HepG2 (cell line): ENCODE data around the gene C6orf136. TPM values are rescaled to one million over a fixed set of nuclear protein-coding genes. Genes with fewer than 3 reads are reported as not detected.

ENCODE experiments used
- ATAC-seq: fragments of 200-7000 bp; cut with Tn5 transposase; 3 replicates; pipeline ENCODE4 v1.9.1; 2020; ENCODE audit warnings: mild to moderate bottlenecking, moderate library complexity
- BruUV-seq: library from RNA; stranded (reverse); fragments of 400-500 nt; replicated peaks from 2 replicates; lab custom pipeline; 2021; lab: Mats Ljungman, UMichigan
- CTCF ChIA-PET: fragments of 300-600 bp; formaldehyde crosslinking; extraction: SDS; loops from one replicate; lab custom pipeline; 2021; ENCODE audit warnings: low total read pairs, inconsistent platforms, low intra/inter-chr PET ratio; lab: Yijun Ruan, JAX
- POLR2A ChIA-PET: fragments of 350-600 bp; sonication (Branson Sonifier 250); formaldehyde crosslinking; loops from one replicate; lab custom pipeline; 2020; ENCODE audit warnings: antibody characterized with exemption, inconsistent platforms; lab: Yijun Ruan, JAX
- DNase-seq: peaks from one replicate; pipeline ENCODE4 v3.0.0-alpha.2; 2015; ENCODE audit warnings: low spot score
- FAIRE-seq: peaks from 3 replicates; lab custom pipeline; 2011; peaks lifted over from hg19 to GRCh38; lab: Jason Lieb, UNC
- H2AFZ ChIP-seq: one replicate; pipeline ENCODE4 v1.6.1; 2011; ENCODE audit warnings: low read length, inconsistent platforms
- H3K27ac ChIP-seq: fragments of 300-600 bp; 3 replicates; pipeline ENCODE4 v1.8.0; 2011; ENCODE audit warnings: mixed run types, mild to moderate bottlenecking, mixed read lengths, low read length, inconsistent platforms; ENCODE audit not compliant: insufficient read depth; ENCODE audit errors: extremely low read length
- H3K27me3 ChIP-seq, 2 experiments: fragments of 200-600 bp in 1 of 2; 2 replicates in 1 of 2; 3 replicates in 1 of 2; pipeline versions ENCODE4 v1.6.0 to v1.8.0; 2011; ENCODE audit warnings: low read length in 2 of 2, mild to moderate bottlenecking in 2 of 2, moderate library complexity in 2 of 2, inconsistent platforms in 1 of 2; ENCODE audit not compliant: insufficient read depth in 2 of 2, control insufficient read depth in 1 of 2
- H3K36me3 ChIP-seq, 2 experiments: fragments of 200-600 bp in 1 of 2; replicated peaks in 1 of 2; 2 replicates in 1 of 2; 3 replicates in 1 of 2; pipeline versions ENCODE4 v1.5.1 to v1.8.0; 2011; ENCODE audit warnings: low read length in 2 of 2, inconsistent platforms in 1 of 2; ENCODE audit not compliant: insufficient read depth in 2 of 2, control insufficient read depth in 1 of 2
- H3K4me1 ChIP-seq: 2 replicates; pipeline ENCODE4 v1.5.1; 2012; ENCODE audit warnings: low read length, inconsistent platforms; ENCODE audit not compliant: insufficient read depth
- H3K4me2 ChIP-seq: 2 replicates; pipeline ENCODE4 v1.6.0; 2011; ENCODE audit warnings: low read depth, low read length, inconsistent platforms
- H3K4me3 ChIP-seq, 3 experiments: fragments of 200-600 bp in 1 of 3; sonication (generic), shearing (Covaris generic) in 1 of 3; replicated peaks in 1 of 3; 2 replicates each; pipeline ENCODE4 v1.5.1; 2011 to 2016; ENCODE audit warnings: low read length in 3 of 3, inconsistent platforms in 2 of 3, low read depth in 2 of 3, mild to moderate bottlenecking in 2 of 3, control low read depth in 1 of 3, mixed read lengths in 1 of 3; ENCODE audit not compliant: insufficient read depth in 1 of 3
- H3K79me2 ChIP-seq: one replicate; pipeline ENCODE4 v1.6.1; 2011; ENCODE audit warnings: low read length, inconsistent platforms; ENCODE audit not compliant: insufficient read depth
- H3K9ac ChIP-seq: 2 replicates; pipeline ENCODE4 v1.6.0; 2011; ENCODE audit warnings: mild to moderate bottlenecking, low read depth, low read length, inconsistent platforms; ENCODE audit not compliant: insufficient read depth
- H3K9me3 ChIP-seq: 2 replicates; pipeline ENCODE4 v1.5.1; 2012; ENCODE audit warnings: mild to moderate bottlenecking, low read length
- H4K20me1 ChIP-seq: 2 replicates; pipeline ENCODE4 v1.6.0; 2011; ENCODE audit warnings: inconsistent platforms, mild to moderate bottlenecking, low read length, moderate library complexity; ENCODE audit not compliant: insufficient read depth
- CBX5 ChIP-seq: sonication (generic); formaldehyde crosslinking; IDR thresholded peaks from 2 replicates; pipeline ENCODE4 v1.4.0; 2020; ENCODE audit warnings: missing genetic modification reagents, borderline replicate concordance
- FIP1L1 ChIP-seq: fragments of 200-400 bp; formaldehyde crosslinking; IDR thresholded peaks from 2 replicates; pipeline ENCODE4 v1.6.1; 2018; ENCODE audit warnings: low read depth, mild to moderate bottlenecking, low read length, moderate library complexity, borderline replicate concordance; ENCODE audit not compliant: insufficient read depth
- HMG20A ChIP-seq: IDR thresholded peaks from 2 replicates; pipeline ENCODE4 v1.6.1; 2016; ENCODE audit warnings: borderline replicate concordance
- KDM1A ChIP-seq: IDR thresholded peaks from 2 replicates; pipeline ENCODE4 v1.6.1; 2016; ENCODE audit warnings: missing compliant biosample characterization
- KLF11 ChIP-seq: IDR thresholded peaks from 2 replicates; pipeline ENCODE4 v1.6.1; 2016; ENCODE audit warnings: missing compliant biosample characterization
- MAX ChIP-seq: IDR thresholded peaks from 2 replicates; pipeline ENCODE4 v1.6.1; 2012; ENCODE audit warnings: inconsistent platforms
- NFYC ChIP-seq: IDR thresholded peaks from 2 replicates; pipeline ENCODE4 v1.6.1; 2016; ENCODE audit warnings: missing genetic modification reagents, missing compliant biosample characterization
- NR2F2 ChIP-seq: IDR thresholded peaks from 2 replicates; pipeline ENCODE4 v1.6.1; 2012; ENCODE audit warnings: low read depth, inconsistent platforms, borderline replicate concordance
- NRL ChIP-seq: sonication (generic); formaldehyde crosslinking; IDR thresholded peaks from 2 replicates; pipeline ENCODE4 v1.5.0; 2020; ENCODE audit warnings: missing genetic modification reagents, mild to moderate bottlenecking, moderate library complexity, borderline replicate concordance
- RARA ChIP-seq: IDR thresholded peaks from 2 replicates; pipeline ENCODE4 v1.6.1; 2016; ENCODE audit warnings: missing genetic modification reagents, missing compliant biosample characterization
- SMAD1 ChIP-seq: sonication (generic); formaldehyde crosslinking; IDR thresholded peaks from 2 replicates; pipeline ENCODE4 v1.4.0; 2020; ENCODE audit warnings: missing genetic modification reagents, low read depth, mild to moderate bottlenecking, borderline replicate concordance
- U2AF2 ChIP-seq: fragments of 200-400 bp; formaldehyde crosslinking; IDR thresholded peaks from 2 replicates; pipeline ENCODE4 v1.6.1; 2017; ENCODE audit warnings: low read depth, mild to moderate bottlenecking, low read length
- ZC3H4 ChIP-seq: sonication (generic); formaldehyde crosslinking; IDR thresholded peaks from 2 replicates; pipeline ENCODE4 v1.4.0; 2020; ENCODE audit warnings: missing genetic modification reagents, borderline replicate concordance
- ZNF224 ChIP-seq: sonication (generic); formaldehyde crosslinking; IDR thresholded peaks from 2 replicates; pipeline ENCODE4 v1.5.0; 2020; ENCODE audit warnings: mild to moderate bottlenecking, missing genetic modification reagents
- ZNF382 ChIP-seq: sonication (generic); formaldehyde crosslinking; IDR thresholded peaks from 2 replicates; pipeline ENCODE4 v1.5.0; 2020; ENCODE audit warnings: missing genetic modification reagents, mild to moderate bottlenecking, borderline replicate concordance
- ZNF451 ChIP-seq: sonication (generic); formaldehyde crosslinking; IDR thresholded peaks from 2 replicates; pipeline ENCODE4 v1.5.0; 2020; ENCODE audit warnings: mild to moderate bottlenecking, missing genetic modification reagents
- ZNF562 ChIP-seq: sonication (generic); formaldehyde crosslinking; IDR thresholded peaks from 2 replicates; pipeline ENCODE4 v1.8.0; 2022; ENCODE audit warnings: missing genetic modification reagents, borderline replicate concordance
- ZNF598 ChIP-seq: sonication (generic); formaldehyde crosslinking; IDR thresholded peaks from 2 replicates; pipeline ENCODE4 v1.5.1; 2020; ENCODE audit warnings: mild to moderate bottlenecking, missing genetic modification reagents, borderline replicate concordance
- ZNF605 ChIP-seq: sonication (generic); formaldehyde crosslinking; IDR thresholded peaks from 2 replicates; pipeline ENCODE4 v1.8.0; 2022; ENCODE audit warnings: mild to moderate bottlenecking, missing genetic modification reagents
- ZNF775 ChIP-seq: sonication (generic); formaldehyde crosslinking; IDR thresholded peaks from 2 replicates; pipeline ENCODE4 v1.4.0; 2020; ENCODE audit warnings: missing genetic modification reagents, mild to moderate bottlenecking, moderate library complexity, borderline replicate concordance
- ZNF777 ChIP-seq: sonication (generic); formaldehyde crosslinking; IDR thresholded peaks from 2 replicates; pipeline ENCODE4 v1.4.0; 2020; ENCODE audit warnings: missing genetic modification reagents
- ZNF781 ChIP-seq: sonication (generic); formaldehyde crosslinking; IDR thresholded peaks from 2 replicates; pipeline ENCODE4 v1.5.1; 2020; ENCODE audit warnings: borderline replicate concordance, mild to moderate bottlenecking, missing genetic modification reagents; ENCODE audit errors: not compliant biosample characterization
- ZSCAN22 ChIP-seq: sonication (generic); formaldehyde crosslinking; IDR thresholded peaks from 2 replicates; pipeline ENCODE4 v1.4.0; 2020; ENCODE audit warnings: mild to moderate bottlenecking, missing genetic modification reagents
- ZSCAN29 ChIP-seq: sonication (generic); formaldehyde crosslinking; conservative IDR thresholded peaks from 2 replicates; pipeline ENCODE4 v1.4.0; 2020; ENCODE audit warnings: mild to moderate bottlenecking, missing genetic modification reagents
- WGBS: methylation state at CpG from one replicate; pipeline ENCODE4 v1.1.6; 2017; ENCODE audit warnings: low lambda C conversion rate; 5-methylcytosine and 5-hydroxymethylcytosine counted together
- in situ Hi-C: cut with HindIII; loops from 2 replicates; pipeline ENCODE4 v1.10.0; 2017; ENCODE audit warnings: low pct_unique_long_range_greater_than_20kb; ENCODE audit not compliant: extremely low pct_ligation_motif_present
- intact Hi-C: fragments of 100-400 bp; cut with micrococcal nuclease; formaldehyde crosslinking; loops from one replicate; pipeline ENCODE4 v1.10.0; 2022; ENCODE audit not compliant: unreplicated experiment
- polyA plus RNA-seq, 8 experiments: library from polyadenylated mRNA; depleted of rRNA in 3 of 8; stranded (reverse) in 7 of 8; unstranded in 1 of 8; fragments of >200 nt; fragmentation: Illumina TruSeq in 4 of 8; extraction: Trizol in 4 of 8; gene quantifications; 2 replicates each; pipeline versions ENCODE4 v1.2.1 to v1.2.3, GENCODE V29; 2011 to 2016; ENCODE audit warnings: low read depth in 4 of 8, missing spikeins in 1 of 8, mixed read lengths in 1 of 8; ENCODE audit not compliant: insufficient read depth in 1 of 8
- total RNA-seq, 5 experiments: library from RNA; depleted of rRNA; stranded (reverse); fragments of >200 nt; fragmentation: Illumina TruSeq; extraction: Trizol; gene quantifications; 2 replicates each; pipeline ENCODE4 v1.2.3, GENCODE V29; 2016; ENCODE audit warnings: low read depth in 1 of 5

The C6orf136 gene
- total and polyA plus RNA-seq, 2 of the 13 experiments (the other 11 are each of a cell fraction or from before 2014, with no cell fraction given): 12.0 to 26.2 TPM

- Histone ChIP-seq H2AFZ (no peak within 1 kb of the TSS), H3K27me3 (no peaks in the 10 kb centered on the region; a peak in 1 of 5 replicates), H3K36me3 (peaks cover 24 to 56% of the 10 kb centered on the region in 2 experiments), H3K9ac (peak within 1 kb of the TSS; percentile 86), H3K4me2 (peak within 1 kb of the TSS; percentile 92), H4K20me1 (no peaks in the 10 kb centered on the region), H3K27ac (peak within 1 kb of the TSS; percentile 76), H3K79me2 (peaks cover 9% of the 10 kb centered on the region), H3K4me3 (peak within 1 kb of the TSS; percentile 69 to 92 (median 72)), H3K4me1 (peaks cover 17% of the 10 kb centered on the region), H3K9me3 (no peaks in the 10 kb centered on the region)
- ChIA-PET POLR2A (interaction anchor here (0.8 to 2.4 kb wide), 10 partner anchors 9 to 113 kb away, joined by 3 to 36 read pairs (median 4); partner anchors contain the start of genes DHX16, MDC1, MRPS18B and PPP1R10), CTCF (interaction anchor here (0.8 to 3.1 kb wide), 2 partner anchors 46 to 96 kb away, joined by 3 to 21 read pairs; partner anchors contain the start of gene DHX16)
- ATAC-seq (peak; percentile 98), DNase-seq (peak; percentile 88), FAIRE-seq (peak; percentile 66)
- in situ Hi-C loops (loop anchor here (5.0 kb wide), 1 partner anchor 46 kb away; the partner anchor contains the start of gene DHX16), intact Hi-C loops (loop anchor here (1.0 kb wide), 1 partner anchor 47 kb away; the partner anchor contains the start of gene DHX16)
- 11% methylated on average over 21 of the region's 36 CpGs for WGBS
- no TSS peak for BruUV-seq
- TF ChIP-seq ZNF605 (peak; percentile 94), ZNF224 (CRISPR knock-in tag) (peak; percentile 92; the same call in 1 of the 2 replicates), ZNF382 (CRISPR knock-in tag) (no peak), ZNF451 (CRISPR knock-in tag) (no peak), RARA (peak; percentile 46; the same call in 1 of the 2 replicates), ZSCAN29 (CRISPR knock-in tag) (peak; percentile 83; the same call in 1 of the 2 replicates), KLF11 (no peak), CBX5 (no peak; the same call in 1 of the 2 replicates), ZC3H4 (CRISPR knock-in tag) (no peak), ZNF598 (CRISPR knock-in tag) (peak; percentile 94), FIP1L1 (peak; percentile 97; the same call in 1 of the 2 replicates), U2AF2 (no peak), ZNF562 (CRISPR knock-in tag) (no peak), SMAD1 (CRISPR knock-in tag) (peak; percentile 97; the same call in 1 of the 2 replicates), MAX (peak; percentile 85), ZNF781 (CRISPR knock-in tag) (peak; percentile 77), NR2F2 (peak; percentile 71), KDM1A (CRISPR knock-in tag) (no peak), NFYC (CRISPR knock-in tag) (no peak; the same call in none of the 2 replicates), NRL (CRISPR knock-in tag) (peak; percentile 47; the same call in 1 of the 2 replicates), ZNF775 (no peak), HMG20A (CRISPR knock-in tag) (peak; percentile 12; the same call in 1 of the 2 replicates), ZSCAN22 (CRISPR knock-in tag) (no peak), ZNF777 (CRISPR knock-in tag) (no peak)
These were observed 20.2 kb upstream of the C6orf136 start, which contains the start of gene ATAT1 for GRCh38 chr6:30626484-30627366. TSS of gene ATAT1 (plus strand) at chr6:30626874.
